Activated naive CD8-positive, alpha-beta T cell treated with anti-CD3 and anti-CD28 coated beads, Interleukin-2, amount 50 U/mL, for 16 hours (primary cell): ENCODE data around the gene MNT.

Experiments
- DNase-seq: peaks from one replicate; pipeline ENCODE4 v3.0.0-alpha.2; 2020; ENCODE audit warnings: low read depth, low spot score

Gene MNT

DNA sequence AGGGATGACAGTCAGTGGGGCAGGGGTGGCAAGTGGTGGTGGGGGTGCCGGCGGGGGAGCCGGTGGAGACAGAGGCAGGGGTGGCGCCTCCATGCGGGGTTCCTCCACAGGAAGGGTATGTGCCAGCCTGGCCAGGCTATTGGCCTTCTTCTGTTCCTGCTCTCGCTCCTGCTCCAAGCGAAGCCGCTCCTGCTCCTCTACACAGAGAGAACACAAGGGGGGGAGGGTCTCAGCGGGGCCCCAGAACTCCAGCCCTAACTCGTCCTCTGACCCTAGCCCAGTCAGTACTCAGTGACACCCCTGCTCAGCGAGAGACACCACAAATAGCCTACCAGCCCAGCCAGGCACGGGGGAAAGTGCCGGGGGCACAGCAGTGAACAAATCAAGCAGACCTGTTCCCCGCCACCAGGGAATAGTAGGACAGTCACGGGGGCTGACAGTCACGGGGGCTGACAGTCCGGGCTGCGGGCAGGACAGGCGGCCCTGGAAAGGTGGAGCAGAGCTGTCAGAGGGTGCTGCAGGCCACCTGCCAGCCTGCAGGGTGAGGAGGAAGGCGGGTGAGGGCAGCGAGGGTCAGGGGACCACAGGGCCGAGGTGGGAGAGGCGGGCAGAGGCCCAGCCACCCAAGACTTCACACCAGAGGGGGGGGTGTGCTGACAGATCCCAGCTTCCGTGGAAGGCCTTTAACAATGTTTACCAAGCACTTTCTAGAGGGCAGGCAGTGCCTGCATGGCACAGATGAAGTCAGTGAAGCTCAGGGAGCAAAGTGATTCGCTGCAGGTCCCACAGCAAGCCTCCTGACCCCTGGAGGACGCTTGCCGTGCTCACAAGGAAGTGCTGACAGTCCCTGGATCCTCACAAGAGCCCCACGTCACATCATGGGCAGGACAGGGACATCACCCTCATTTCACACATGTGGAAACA is 5.3 kb downstream of the MNT start:
- no peak for DNase-seq

DNA sequence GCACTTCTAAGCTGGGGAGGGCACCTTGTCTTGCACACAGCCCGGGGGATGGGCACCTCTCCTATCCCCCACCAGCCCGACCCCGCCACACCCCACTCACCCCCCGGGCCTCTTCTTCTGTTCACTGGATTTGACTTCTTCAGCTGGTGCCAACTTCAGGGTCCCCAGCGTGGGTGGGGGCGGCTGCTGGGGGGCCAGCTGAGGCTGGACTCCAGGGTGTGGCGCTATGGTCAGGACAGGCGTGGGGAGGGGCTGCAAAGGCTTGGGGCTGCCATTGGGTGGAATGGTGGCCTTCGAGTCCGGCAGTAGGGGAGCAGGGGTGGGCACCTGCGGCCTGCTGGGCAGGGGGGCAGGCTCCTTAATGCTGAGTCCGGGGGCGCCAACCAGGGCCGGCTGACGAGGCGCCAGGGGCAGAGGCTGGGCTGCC is 6.1 kb downstream of the MNT start:
- DNase-seq: no peak

DNA sequence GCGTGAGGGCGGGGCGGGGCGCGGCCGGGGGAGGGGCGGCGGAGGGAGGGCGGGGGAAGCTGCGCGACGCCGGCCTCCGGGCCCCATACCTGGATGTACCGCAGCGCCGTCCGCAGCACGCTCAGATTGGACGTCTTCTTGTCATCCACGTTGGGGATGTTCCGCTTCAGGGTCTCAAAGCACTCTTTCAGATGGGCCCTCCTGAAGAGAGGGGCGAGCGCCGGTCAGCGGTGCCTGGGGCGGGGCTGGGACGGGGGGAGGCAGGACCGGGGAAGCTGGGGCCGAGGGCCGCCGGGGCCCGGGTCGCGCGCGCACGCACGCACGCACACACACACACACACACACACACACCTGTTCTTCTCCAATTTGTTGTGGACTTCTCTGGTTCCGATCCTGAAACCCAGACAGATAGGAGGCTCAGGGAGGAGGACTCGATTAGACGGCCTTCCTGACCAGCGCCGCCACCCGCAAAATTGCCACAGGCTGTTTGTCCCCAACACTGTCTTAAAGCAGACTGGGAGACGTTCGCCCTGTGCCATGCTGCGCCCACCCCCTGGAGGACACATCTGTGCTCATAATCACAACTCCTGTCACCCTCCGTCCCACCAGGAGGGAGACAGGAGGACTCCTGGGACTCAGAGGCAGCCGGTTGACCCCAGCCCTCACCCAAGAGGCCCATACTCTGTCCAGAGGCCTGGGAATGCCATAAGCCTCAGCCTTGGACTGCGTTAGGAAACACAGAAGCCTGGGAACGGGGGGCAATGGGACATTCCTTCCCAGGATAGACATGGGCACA is 6.7 kb downstream of the MNT start:
- no peak for DNase-seq

DNA sequence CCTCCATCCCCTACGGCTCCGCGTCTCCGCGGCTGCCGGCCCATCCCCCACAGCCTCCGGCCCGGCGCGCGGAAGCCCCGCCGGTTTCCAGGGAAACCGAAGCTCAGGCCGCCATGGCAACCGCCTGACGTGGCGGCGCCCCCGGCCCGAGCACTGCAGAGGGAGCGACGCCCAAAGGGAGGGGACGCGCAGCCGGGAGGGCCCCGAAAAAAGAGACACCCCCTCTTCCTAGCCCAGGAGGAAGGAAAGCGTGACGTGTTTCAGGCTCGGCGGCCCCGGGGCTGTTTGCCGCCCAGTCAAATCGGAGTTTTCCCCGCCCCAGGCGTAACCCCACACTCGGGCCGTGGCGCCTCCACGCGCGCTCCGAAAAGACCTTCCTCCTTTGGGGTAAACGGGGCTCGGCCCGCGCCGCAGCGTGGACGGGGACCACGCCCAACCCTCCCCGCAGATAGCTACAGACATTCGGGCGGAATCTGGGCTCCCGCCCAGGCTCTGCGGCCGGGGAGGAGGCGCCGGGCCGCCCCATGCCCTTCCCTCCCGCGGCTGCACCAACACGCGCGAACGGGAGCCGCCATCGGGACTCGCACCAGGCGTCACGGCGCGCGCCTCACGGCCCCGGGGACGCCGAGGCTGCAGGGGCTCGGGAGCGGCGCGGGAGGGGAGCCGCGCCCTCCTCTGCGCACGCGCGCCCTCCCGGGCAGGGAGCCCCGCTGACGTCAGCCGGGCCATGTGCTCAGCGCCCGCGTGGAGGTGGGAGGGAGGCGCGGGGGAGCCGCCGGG is 7.5 kb downstream of the MNT start:
- DNase-seq: peak; percentile 81

DNA sequence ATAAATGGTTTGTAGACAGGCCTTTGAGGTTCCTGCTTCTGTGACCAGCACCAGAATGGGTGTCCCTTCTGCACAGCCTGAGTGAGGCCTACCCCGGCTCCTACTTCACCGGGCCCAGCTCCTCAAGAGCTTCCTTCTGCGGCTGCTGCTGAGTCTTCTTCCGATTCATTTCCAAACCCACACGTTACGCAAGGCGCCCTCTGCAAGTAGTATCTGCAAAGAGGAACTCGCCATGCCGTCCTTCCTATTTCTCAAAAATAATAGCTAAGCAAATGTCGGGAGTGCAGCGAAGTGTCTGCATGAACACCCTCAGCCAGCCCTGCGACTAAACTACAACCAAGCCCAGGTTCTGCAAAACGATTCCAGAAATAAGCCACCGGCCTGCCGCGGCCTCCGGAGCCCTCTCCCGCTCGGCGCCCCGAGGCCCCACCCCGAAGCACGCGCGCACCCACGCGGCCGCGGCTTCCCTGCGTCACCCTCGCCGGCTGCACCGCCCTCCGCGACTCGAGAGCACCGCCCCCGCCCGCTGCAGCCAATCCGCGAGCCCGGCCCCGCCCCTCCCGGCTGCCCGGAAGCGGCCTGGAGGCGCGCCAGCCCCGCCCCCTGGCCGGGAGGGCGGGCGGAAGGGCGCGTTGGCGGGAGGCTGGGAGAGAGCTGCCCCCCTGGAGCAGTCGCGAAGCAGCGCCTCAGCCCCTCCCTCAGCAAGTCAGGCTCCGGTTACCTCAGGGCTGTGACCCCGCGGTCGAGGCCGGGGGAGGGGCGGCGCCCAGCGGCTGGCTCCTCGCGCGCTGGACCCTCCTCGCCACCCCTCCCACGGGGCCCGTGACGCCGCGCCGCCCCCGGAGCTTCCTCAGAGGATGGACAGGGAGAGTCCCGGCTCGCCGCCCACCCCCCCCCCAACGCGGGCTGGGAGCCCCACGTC is 8.3 kb downstream of the MNT start:
- DNase-seq: peak; percentile 95

DNA sequence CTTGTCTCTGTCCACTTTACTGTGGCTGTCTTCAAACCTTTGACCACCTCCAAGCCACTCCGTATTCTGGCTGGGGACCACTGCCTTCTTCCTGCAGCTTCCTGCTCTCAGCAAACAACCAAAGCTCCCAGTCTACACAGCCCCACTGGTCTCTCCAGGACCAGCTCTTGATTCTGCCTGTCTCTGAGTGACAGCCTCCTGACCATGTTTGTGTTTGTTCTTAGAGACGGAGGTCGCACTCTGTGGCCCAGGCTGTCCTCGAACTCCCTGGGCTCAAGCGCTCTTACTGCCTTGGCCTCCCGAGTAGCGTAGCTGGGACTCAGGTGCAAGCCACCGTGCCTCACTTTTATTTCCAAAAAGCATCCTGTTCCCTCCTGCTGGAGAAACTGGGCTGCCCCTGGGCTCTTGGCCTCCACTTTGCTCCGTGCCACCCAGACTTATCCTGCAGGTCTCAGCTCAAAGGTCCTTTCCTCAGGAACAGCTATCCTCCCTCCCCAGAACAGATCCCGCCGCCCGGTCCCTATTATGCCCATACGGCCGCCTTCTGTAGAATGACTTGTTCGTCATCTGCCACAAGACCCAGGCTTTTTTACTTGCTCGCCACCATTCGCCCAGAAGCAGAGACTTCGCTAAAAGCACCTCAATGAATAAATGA is 9.1 kb downstream of the MNT start:
- DNase-seq: no peak

DNA sequence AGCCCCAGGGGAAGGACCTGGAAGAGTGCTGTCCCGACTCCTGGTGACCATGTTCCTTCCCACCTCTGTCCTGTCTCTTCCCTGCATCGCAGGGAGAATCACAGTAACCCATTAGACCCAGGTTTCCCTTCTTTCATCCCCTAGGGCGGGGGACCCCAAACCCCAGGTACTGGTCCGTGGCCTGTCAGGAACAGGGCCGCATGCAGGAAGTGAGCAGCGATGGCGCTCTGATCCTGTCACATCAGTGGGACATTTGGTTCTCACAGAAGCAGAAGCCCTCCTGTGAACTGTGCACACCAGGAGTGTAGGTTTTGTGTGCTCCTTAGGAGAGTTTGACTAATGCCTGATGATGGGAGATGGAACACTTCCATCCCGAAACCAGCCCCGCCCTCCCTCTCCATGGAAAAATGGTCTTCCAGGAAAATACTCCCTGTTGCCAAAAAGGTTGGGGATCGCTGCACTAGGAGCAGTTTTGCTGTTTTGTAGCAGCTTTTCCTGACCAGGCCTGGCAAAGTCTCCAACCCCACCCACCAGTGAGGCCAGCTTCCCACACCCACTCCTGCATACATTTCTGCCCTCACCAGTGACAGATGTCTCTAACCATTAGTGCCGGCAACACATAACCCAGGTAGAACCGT is 10.5 kb downstream of the MNT start:
- no peak for DNase-seq

DNA sequence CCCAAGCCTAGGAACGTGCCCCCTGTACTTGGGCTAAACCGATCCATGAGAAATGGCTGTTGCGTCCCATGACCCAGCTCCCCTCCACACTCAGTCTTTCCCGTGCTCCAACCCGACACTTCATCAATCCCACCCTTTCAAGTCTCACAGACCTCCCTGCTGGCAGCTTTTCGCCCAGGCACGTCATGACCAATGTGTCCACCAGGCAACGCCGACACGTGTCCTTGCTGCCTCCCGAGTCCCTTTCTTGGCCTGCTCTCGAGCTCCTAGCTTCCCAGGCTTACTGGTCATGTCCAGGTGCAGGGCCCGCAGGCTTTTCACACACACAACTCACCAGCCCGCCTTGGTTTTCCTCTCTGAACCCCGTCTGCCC is 12.2 kb downstream of the MNT start:
- DNase-seq: no peak

DNA sequence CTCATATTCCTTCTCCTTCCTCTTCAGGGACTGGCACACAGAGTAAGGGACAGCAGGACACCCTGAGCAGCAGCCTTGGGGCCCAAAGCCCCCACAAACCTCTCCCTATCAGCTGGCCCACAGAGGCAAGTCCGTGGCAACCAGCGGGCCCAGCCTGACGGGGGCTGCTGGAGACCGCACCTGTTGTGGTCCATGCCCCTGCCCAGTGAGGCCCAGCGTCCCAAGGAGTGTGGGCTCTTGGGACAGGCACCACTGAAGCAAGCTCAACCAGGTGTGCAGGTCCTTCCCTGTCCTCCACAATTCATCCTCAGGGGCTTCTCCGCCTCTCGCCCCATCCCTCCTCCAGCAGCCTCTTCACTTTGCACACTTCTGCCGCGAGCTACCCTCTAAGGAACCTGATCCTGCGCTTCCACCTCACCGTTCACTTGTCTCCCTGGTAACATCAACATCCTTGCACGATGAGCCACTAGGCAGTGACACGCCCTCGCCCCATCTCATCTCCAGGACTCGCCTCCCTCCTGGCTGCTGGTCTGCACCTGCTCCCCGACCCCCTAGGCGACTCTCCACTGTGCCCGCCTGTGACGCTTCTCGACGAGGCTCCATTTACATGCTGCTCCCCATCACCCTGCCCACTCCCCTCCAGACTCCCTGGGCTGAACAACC is 12.7 kb downstream of the MNT start:
- DNase-seq: no peak

DNA sequence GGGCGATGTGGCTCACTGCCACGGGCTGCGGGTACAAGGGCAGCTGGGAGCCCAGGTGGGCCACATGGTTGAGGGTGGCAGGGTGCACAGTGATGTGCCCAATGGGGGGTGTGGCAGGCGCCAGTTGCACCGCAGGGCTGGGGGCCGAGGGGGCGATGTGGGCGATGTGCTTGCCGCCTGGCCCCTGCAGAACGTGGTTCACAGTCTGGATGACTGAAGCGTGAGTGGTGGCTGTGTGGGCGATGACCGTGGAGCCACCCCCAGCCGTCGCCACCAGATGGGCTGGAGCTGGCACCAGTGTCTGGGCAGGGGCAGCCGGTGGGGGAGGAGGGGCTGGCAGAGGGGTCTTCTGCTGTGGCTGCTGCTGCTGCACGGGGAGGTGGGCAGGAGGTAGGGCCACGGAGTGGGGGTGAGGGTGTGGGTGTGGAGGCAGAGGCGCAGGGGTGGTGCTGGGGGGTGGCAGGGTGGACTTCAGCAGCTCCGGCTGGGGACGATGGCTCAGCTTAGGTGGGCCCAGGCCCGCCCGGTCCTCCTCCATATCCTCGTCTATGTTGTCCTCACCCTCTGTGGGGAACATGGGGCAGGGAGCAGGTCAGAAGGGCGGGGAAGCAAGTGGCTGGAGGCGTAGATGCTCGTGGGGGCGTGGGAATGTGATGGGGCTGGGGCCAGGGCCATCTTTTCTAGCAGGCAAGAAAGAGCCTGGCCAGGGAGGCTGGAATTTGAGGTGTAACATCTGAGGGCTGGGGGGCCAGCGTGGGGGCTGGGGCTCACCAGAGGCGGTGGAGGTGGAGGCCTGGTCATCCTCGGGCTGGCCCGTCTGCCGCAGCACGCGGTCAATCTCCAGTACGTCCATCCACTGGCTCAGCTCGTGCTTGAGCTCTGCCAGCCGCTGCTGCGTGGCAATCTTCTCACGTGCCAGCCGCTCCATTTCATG is 13.5 kb downstream of the MNT start:
- DNase-seq: no peak

DNA sequence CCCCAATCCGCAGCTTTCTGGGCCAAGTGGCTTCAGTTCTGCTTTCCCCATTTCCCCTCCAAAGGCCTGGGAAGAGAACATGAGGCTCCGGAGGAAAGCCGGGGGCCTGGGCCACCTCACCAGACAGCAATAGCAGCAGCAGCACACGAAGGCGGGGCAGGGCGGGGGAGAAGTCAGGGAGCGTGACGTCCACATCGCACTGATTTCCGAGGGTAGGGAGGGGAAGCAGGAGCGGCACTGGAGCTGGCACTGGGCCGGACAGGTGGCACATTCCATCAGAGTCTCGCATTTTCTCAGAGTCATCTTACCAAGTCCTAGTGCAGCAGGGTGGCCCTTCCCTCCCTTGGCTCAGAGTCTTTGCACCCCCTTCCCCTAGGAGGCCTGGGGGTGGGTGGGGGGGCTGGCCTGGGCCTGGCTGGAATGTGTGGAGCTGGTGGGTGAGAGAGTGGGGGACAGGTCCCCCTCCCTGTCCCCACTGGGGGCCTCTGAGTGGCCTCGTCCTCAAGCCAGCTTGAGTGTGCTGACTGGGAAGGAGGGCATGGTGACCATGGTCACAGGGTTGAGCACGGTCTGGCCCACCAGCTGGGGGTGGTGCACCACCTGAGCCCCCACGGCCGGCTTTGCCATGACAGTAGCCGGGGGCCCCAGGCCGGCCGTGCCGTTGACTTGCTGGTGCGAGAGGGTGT is 14.3 kb downstream of the MNT start:
- no peak for DNase-seq

DNA sequence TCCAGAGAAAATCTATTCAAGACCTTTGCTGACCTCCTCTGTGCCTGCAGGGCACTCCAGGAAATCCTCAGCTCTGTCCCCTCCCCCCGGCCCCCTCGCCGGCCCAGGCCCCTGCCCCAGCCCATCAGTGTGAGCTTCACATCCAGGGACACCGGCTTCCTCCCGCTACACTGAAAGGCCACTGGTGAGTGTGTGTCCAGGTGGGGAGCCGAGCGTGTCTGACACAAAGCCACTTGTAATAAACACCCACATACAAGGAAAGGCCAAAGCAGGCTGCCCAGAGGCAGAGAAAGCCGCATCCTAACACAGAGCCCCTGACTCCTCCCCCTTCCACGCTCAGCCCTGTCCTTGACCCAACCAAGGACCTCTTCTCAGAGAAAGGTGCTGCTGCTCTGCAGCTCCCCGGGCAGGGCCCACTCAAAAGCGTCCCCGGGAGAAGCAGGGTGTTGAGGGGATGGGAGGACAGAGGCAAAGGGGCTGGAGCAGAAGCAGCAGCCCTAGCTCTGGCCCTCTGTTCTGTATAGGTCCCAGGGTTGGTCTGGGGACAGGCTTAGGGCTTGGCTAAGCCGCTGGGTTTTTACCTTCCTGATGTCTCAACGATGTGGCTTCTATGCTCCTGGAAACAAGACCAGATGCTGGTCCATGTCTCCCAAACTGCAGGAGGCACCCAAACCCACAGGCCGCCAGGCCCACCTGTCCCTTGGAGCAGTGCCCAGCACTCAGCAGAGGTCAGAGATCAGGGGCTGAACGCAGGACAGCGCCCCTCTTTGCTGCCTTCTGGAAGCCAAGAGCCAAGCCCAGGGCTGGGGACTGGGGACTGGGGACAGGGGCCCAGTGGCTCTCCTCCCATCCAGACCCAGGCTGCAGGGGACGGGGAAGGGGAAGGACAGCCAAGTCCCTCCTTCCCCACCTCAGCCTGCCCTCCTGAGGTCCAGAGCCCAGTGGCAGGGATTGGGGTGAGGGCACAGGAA is 15.3 kb downstream of the MNT start:
- no peak for DNase-seq

DNA sequence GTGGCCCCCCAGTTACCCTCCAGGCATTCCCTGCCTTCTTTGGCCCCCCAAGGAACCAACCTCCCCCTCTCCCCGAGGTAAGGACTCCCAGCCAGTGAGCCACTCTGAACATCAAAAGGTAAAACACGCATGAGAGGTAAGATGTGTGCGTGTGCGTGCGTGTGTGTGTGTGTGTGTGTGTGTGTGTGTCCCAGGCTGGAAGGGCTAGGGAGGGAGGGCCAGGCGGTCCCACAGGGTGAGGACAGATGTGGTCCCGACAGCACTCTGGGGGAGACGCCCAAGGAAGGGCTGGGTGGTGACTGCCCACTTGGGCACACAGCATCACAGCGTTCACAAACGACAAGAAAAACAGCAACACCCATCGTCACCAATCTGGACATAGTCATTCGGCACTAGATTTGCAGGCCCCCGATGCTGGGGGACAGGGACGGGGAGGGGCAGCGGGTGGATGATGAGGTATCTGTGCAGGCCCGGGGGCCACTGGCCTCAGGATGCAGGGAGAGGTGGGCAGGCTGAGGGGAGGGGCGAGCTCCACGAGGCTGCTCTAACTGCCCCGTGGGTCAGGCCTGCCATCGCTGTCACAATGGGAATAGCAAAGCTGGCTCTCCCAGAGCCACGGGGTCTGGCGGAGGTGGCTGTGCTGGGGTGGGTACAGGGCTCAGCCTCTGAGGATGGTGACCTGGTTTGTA is 16.3 kb downstream of the MNT start:
- DNase-seq: no peak

DNA sequence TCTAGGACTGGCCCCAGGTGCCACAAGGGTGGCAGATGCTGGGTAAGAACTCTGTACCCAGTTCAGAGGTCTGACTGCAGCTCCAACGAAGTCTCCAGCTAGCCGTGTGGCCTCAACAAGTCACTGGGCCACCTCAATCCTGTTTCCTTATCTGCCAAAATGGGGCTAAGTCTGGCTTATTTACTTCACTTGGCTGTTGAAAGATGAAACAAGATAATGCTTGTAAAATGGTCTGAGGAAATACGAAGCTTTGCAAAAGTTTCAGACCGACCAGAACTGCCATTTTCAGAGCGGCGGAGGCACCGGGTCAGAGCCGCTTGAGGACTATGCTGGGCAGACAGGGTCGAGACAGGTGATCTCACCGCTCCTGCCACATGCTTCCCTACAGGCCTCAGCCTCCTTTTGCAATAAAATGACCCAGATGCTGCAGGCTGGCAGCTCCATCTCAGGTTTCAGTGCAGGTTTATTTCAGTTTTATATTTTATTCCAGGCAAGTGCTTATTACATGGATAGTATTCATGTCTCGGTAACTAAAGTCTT is 17.2 kb downstream of the MNT start:
- no peak for DNase-seq

DNA sequence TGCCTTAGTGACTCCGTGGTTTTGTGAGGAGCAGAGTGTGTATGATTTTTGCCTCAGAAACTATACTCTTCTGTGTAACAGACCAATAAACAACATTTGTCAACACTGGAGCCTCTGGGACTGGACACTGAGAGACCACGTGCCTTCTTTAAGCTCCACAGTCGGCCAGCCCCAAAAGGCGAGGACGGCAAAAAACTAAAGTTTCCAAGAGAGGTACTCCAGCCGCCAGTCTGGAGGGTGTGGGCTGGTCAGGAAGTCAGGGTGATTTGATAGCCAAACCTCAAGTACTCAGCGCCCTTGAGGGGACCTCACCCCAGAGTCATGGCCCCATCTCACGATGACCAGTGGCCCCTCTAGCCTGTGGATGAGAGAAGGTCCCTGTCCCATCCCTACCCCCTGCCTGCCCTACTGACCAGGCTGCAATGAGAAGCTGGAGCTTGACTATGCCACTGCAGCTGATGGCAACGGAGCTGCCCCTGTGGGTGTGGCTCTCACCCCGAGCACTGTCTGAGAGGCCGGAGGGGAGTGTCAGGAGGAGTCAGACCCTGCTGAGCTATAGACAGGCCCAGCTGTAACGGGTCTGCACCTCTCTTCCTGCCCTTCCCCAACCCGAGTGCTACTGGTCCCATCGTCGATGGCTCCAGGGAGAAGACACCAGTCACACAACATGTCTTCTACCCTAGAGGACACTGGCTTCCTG is 19.8 kb downstream of the MNT start:
- DNase-seq: no peak
